Neuron (in vitro differentiated cells): ENCODE data around the gene ADAM11.

Experiments
- H2AFZ ChIP-seq: one replicate; pipeline ENCODE4 v1.6.1; 2013; ENCODE audit warnings: low read depth, mild to moderate bottlenecking, inconsistent platforms, low read length, moderate library complexity
- H3K27me3 ChIP-seq: one replicate; pipeline ENCODE4 v1.6.1; 2013; ENCODE audit warnings: low read length; ENCODE audit not compliant: insufficient read depth
- H3K36me3 ChIP-seq: one replicate; pipeline ENCODE4 v1.6.1; 2013; ENCODE audit warnings: low read length; ENCODE audit not compliant: insufficient read depth
- H3K4me1 ChIP-seq: one replicate; pipeline ENCODE4 v1.6.1; 2013; ENCODE audit warnings: low read length; ENCODE audit not compliant: insufficient read depth
- H3K4me3 ChIP-seq: 2 replicates; pipeline ENCODE4 v1.5.1; 2013; ENCODE audit warnings: mild to moderate bottlenecking, low read length, moderate library complexity
- H3K9me3 ChIP-seq: one replicate; pipeline ENCODE4 v1.6.1; 2013; ENCODE audit warnings: low read length

The ADAM11 gene

DNA sequence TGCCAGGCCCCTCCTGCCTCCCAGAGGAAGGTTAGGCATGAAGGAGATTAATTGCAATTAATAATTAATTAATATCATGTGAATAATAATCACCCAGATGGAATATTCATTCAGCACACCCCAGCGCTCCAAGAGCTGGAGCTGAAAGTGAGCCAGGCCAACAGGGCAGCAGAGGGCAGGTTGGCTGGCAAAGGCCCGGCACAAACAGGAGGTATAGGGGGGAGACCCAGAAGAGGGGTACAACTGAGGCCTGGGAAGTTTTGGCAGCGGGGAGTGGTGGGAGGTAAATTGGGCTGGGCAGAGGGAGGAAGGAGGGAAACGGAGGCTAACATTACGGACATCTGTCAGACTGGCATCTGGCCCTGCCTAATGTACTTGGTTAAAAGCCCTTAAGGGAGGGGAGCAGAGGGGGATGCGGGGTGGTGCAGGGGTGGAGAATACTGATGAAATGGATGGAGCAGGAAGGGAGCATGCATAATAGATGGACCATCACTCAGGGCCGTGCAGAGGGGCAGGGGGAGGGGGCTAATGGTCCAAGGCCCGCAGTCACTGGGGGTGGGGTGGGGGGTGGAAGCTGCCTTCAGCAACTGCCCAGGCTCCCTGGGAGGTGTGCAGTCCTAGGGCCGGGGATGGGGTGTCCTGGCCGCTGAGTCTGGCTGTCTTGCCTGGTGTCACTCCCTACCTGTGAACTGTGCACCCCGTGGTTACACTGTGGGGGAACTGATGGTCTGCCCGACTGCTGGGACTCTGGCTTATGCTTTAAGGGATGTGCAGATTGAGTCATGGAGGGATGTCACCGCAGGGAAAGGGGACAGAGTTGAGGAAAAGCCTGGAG is 1.9 kb downstream of the ADAM11 start:
- Histone ChIP-seq H3K4me3 (no peak overlapping the region), H2AFZ (no peak overlapping the region), H3K9me3 (no peaks in the 10 kb centered on the region)

DNA sequence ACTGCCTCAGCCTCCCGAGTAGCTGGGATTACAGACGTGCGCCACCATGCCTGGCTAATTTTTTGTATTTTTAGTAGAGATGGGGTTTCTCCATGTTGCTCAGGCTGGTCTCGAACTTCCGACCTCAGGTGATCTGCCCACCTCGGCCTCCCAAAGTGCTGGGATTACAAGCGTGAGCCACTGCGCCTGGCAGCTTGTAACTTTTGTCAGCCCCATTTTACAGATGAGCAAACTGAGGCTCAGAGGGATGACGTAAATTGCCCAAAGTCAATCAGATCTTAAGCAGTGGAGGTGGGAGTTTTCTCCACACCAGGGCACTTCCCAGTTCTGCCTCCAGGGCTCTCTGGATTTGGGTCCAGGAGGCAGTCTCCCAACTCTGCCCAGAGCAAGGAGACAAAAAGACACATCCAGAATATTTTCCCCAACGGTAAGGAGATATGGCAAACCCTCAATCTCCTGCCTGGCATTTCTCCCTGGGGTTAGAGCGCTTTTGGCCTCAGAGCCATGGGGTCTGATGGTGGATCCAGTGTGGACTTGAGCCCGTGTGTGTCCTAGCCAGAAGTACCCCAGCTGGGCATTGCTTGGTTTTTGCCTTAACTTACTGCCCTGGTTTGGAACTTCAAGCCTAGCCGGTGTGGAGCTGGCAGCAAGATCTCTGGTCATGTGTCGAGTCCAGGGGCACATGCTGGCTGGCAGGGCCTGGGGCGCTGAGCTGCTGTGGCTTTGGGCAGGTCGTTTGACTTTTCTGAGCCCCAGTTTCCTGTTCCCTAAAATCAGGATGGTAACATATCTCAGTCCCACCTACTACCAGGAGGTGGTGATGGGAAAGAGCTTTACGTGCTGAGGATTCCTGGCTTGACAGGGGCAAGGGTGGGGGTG is 3.4 kb downstream of the ADAM11 start:
- H3K27me3 ChIP-seq: peaks cover 24% of the 10 kb centered on the region
- H3K9me3 ChIP-seq: no peaks in the 10 kb centered on the region
- no peaks in the 10 kb centered on the region for H3K36me3 ChIP-seq
- H2AFZ ChIP-seq: no peak overlapping the region
- H3K4me1 ChIP-seq: peaks cover 12% of the 10 kb centered on the region
- no peak overlapping the region for H3K4me3 ChIP-seq

More for the DNA sequence above, 1.9 kb downstream of the ADAM11 start:
- Histone ChIP-seq H3K36me3 (no peaks in the 10 kb centered on the region), H3K4me1 (peaks cover 12% of the 10 kb centered on the region), H3K27me3 (peaks cover 20% of the 10 kb centered on the region)

DNA sequence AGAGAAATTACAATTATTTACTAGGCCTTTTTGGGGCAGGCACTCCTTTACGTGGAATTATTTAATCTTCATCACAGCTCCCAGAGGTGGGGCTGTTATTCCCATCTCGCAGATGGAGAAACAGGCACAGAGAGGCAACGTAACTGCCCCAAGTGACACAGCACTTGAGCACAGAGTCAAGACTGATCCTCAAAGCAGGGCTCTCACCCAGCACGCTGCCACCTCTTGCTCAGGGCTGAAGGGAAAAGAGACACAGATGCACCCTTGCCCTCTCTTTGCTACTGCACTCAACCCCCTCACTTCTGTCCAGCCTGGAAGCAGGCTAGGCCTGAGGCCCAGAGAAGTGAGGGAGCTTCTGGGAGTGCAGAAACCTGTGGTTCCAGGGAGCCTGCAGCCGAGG is 4.4 kb downstream of the ADAM11 start:
- peaks cover 12% of the 10 kb centered on the region for H3K4me1 ChIP-seq
- H3K4me3 ChIP-seq: no peak overlapping the region
- peaks cover 19% of the 10 kb centered on the region for H3K27me3 ChIP-seq
- no peaks in the 10 kb centered on the region for H3K9me3 ChIP-seq
- no peaks in the 10 kb centered on the region for H3K36me3 ChIP-seq
- H2AFZ ChIP-seq: no peak overlapping the region

DNA sequence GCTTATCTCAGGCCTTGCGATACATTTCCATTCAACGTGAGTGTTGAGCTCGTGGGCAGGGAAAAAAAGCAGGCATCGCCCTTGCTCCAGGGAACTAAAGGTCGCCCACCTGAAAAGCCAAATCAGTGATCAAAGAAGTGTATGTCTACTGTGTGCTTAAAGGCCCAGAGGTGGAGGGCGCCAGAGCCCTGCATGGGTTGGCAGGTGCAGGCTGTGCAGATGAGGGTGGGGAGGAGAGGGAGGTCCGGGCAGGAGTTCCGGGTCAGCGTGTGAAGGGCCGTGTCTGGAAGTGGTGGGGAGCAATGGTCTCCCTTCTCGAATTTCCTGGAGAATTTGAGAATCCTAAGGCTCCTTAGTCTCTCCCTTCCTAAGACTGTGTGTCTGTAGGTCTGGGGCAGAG is 7.2 kb downstream of the ADAM11 start:
- no peaks in the 10 kb centered on the region for H3K9me3 ChIP-seq
- no peaks in the 10 kb centered on the region for H3K36me3 ChIP-seq
- H3K27me3 ChIP-seq: peaks cover 4% of the 10 kb centered on the region
- H2AFZ ChIP-seq: no peak overlapping the region
- H3K4me3 ChIP-seq: no peak overlapping the region
- H3K4me1 ChIP-seq: no peaks in the 10 kb centered on the region

DNA sequence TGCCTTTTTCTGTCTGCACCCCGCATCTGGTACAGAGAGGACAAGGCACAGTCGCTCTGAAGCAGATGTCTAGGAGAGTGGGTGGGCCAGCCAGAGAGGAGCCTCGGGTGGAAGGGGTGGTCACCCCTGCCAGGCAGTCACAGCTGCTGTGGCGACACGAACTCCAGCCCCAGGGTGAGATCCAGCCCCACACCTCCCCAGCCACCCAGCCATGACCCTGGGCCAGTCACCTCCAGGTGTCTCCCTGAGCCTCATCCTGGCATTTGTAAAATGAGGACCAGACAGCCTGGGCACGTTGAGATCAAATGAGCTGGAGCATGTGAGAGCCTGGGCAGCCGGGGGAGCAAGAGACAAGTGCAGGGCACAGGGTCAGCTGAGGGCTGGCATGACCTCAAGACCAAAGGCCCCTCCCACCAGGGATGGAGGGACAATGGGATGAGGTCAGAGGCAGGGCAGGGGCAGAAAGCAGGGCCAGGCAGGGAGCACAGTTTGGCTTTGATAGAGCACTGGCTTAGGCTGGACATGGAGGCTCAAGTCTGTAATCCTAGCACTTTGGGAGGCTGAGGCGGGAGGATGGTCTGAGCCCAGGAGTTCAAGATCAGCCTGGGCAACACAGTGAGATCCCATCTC is 7.7 kb downstream of the ADAM11 start:
- Histone ChIP-seq H3K9me3 (no peaks in the 10 kb centered on the region), H2AFZ (no peak overlapping the region), H3K4me3 (no peak overlapping the region), H3K36me3 (no peaks in the 10 kb centered on the region), H3K27me3 (peaks cover 4% of the 10 kb centered on the region), H3K4me1 (no peaks in the 10 kb centered on the region)

DNA sequence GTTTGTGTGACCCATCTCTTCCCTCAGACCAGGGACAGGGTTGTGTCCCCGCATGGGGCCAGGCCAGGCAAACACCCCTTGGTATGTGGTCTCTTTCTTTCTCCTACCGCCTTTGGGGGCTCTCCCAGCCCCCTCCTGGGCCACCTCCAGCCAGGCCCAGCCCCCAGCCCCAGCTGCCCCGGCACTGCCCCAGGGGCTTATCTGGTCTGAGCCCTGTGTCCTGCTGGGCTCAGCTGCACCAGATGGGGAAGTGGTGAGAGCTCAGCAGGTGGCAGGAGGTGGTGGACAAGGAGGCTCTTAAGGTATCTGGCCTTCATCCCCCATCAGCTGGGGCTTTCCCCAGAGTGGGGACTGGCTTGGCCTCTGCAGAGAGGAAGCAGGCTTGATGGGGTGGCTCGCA is 8.7 kb downstream of the ADAM11 start:
- Histone ChIP-seq H3K4me3 (no peak overlapping the region), H3K4me1 (no peaks in the 10 kb centered on the region), H2AFZ (no peak overlapping the region), H3K27me3 (peaks cover 4% of the 10 kb centered on the region), H3K9me3 (no peaks in the 10 kb centered on the region), H3K36me3 (no peaks in the 10 kb centered on the region)

DNA sequence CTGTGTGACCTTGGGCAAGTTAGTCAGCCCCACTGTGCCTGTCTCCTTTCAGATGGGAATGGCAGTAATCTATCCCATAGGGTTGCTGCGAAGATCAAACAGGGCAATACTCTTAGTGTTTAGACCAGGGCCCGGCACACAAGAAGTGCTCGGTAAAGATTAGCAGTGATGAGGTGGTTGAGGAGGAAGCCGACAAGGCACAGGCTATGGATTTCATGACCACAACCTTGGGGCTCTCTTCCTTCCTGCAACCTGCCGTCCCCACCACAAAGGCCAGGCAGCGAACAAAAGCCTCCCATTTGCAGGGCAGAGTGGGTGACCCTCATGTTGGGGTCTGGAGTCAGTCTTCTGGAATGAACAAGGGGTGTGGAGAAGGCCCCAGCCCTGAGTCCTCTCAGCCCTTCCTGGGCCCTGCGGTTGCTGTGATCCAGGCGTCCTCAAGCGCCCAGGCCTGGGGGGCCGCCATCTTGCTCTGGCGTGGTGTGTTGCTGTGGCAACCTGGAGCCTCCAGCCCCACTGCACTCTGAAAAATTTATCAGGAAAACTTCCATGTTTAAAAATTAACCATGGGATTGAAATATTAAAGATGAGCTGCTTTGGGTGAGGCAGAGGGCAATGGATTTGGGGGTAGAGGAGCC is 9.8 kb downstream of the ADAM11 start:
- Histone ChIP-seq H2AFZ (no peak overlapping the region), H3K9me3 (no peaks in the 10 kb centered on the region), H3K27me3 (peaks cover 4% of the 10 kb centered on the region), H3K4me3 (no peak overlapping the region), H3K36me3 (no peaks in the 10 kb centered on the region), H3K4me1 (no peaks in the 10 kb centered on the region)

DNA sequence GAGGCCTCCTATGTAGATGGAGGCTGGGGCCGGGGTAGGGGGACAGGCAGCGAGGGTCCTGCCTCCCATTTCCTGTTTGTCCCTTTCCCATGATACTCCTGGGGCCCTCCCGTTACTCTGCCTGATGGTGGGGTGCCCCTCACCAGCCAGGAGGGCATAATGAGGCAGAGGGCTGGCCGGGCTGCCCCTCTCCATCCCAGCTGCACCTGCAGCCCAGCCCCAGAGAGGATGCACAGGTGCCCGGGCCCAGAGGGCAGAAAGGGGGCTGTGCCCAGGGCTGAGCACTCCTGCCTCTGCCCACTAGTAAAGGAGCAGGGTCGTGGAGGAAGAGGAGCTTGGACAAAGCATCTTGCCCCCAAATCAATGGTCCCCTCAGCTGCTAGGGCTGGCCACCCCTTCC is 10.4 kb downstream of the ADAM11 start:
- Histone ChIP-seq H3K9me3 (no peaks in the 10 kb centered on the region), H3K27me3 (peaks cover 4% of the 10 kb centered on the region), H2AFZ (no peak overlapping the region), H3K4me1 (no peaks in the 10 kb centered on the region), H3K36me3 (no peaks in the 10 kb centered on the region), H3K4me3 (no peak overlapping the region)

DNA sequence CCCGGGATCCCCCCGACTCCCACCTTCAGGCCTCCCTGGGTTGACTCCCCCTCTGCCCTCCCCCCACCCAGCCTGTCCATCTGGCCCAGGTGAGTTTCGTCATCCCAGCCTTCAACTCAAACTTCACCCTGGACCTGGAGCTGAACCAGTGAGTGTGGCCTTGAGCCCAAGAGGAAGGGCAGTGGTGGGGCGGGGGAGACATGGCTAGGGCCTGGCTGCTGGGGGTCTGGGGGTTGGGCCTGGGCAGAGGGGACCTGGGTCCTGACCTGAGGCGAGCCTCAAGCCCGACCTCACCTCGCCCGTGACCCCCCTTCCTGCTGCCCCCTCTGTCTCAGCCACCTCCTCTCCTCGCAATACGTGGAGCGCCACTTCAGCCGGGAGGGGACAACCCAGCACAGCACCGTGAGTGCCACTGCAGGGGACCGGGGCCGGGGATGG is 10.9 kb downstream of the ADAM11 start:
- peaks cover 4% of the 10 kb centered on the region for H3K4me1 ChIP-seq
- H3K27me3 ChIP-seq: peaks cover 4% of the 10 kb centered on the region
- no peak overlapping the region for H2AFZ ChIP-seq
- H3K9me3 ChIP-seq: no peaks in the 10 kb centered on the region
- no peaks in the 10 kb centered on the region for H3K36me3 ChIP-seq
- H3K4me3 ChIP-seq: no peak overlapping the region

DNA sequence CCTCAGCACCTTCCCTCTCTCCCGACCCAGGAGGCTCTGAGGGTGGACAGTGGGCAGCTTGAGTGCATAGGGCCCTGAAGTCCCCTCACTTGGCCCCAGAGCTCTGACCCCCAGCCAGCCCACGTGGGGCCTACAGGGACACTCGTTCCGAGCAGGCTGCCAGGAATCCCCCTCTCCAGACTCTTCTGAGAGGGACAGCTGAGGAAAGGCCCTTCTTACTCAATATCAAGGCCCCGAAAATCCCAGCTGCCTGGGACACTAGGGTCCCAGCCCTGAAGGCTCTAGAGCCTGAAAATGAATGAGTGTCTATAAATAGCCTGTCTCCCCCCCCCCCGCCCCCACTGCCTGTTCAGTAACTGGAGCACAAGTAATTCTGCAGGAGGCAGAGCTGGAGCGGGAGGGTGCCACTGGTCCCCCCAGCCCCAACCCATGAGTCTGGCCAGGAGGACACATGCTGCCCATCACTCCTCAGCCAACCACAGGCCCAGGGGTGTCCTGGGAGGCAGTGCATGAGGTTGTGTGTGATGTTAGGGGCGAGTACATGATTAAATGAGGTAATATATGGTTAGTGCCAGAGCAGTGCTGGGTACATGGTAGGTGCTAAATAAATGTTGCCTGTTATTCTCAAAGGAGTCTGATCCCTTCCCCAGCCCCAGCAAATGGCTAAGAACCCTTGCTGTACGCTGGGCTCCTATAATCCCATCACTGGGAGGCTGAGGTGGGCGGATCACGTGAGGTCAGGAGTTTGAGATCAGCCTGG is 11.6 kb downstream of the ADAM11 start:
- no peak overlapping the region for H2AFZ ChIP-seq
- peaks cover 4% of the 10 kb centered on the region for H3K27me3 ChIP-seq
- H3K4me1 ChIP-seq: peaks cover 9% of the 10 kb centered on the region
- no peaks in the 10 kb centered on the region for H3K9me3 ChIP-seq
- no peak overlapping the region for H3K4me3 ChIP-seq
- no peaks in the 10 kb centered on the region for H3K36me3 ChIP-seq

DNA sequence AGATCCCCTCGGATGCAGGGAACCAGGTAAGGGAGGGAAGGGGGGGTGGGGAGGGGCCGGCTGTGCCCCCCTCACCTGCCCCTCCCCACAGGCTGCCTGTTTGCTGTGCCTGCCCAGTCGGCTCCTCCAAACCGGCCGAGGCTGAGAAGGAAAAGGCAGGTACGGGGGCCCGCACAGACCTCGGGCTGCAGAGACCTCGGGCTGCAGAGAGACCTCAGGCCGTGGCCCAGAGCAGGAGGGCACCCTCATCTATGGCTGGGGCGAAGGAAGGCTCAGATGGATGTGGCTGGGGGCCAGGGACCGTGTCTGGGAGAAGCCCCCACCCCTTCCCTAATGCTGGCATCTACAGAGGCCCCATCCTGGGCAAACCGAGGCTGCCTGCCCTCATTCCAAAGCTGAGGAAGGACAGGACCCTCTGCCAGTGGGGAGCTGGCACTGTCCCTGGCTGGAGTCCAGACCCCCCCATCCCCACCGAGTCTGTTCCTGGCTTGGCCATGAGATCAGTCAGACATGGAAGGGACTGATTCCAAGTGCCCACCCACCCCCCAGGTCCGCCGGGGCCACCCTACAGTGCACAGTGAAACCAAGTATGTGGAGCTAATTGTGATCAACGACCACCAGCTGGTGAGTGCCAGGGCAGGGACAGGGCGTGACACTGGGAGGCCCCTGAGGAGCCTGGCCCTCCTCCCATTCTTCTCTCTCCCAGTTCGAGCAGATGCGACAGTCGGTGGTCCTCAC is 13.7 kb downstream of the ADAM11 start:
- no peaks in the 10 kb centered on the region for H3K9me3 ChIP-seq
- no peak overlapping the region for H3K4me3 ChIP-seq
- no peaks in the 10 kb centered on the region for H3K27me3 ChIP-seq
- H3K4me1 ChIP-seq: peaks cover 12% of the 10 kb centered on the region
- no peak overlapping the region for H2AFZ ChIP-seq
- no peaks in the 10 kb centered on the region for H3K36me3 ChIP-seq

DNA sequence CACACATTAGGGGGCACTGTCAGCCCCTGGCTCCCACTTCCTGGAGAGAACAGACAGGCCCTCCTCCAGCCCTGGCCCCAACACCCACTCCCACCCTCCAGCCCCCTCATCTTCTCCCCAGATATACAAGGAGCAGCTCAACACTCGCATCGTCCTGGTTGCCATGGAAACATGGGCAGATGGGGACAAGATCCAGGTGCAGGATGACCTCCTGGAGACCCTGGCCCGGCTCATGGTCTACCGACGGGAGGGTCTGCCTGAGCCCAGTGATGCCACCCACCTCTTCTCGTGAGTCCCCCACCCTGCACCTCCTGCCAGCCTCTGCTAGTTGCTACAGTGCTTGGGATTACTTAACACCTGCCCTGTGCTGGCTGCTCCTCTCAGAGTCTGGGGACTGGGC is 14.4 kb downstream of the ADAM11 start:
- Histone ChIP-seq H3K4me3 (no peak overlapping the region), H3K36me3 (no peaks in the 10 kb centered on the region), H3K4me1 (peaks cover 12% of the 10 kb centered on the region), H3K9me3 (no peaks in the 10 kb centered on the region), H2AFZ (no peak overlapping the region), H3K27me3 (no peaks in the 10 kb centered on the region)
